Sigmoid colon (tissue), 4 donors: ENCODE measurements around the gene MRPL53.

Experiments
- POLR2AphosphoS5 ChIP-seq, 4 donors: sonication (generic); formaldehyde crosslinking; IDR thresholded peaks; one replicate each; pipeline ENCODE4 v1.6.1; 2017; ENCODE audit warnings: antibody characterized with exemption in 4 of 4
- TF ChIP-seq, protein P1 (sequence below), 4 experiments: fragments of 450-650 bp in 3 of 4; fragments of 200-600 bp in 1 of 4; IDR thresholded peaks; one replicate each; pipeline ENCODE4 v1.5.1; 2016 to 2019; ENCODE audit warnings: antibody characterized with exemption in 4 of 4, mild to moderate bottlenecking in 3 of 4, moderate library complexity in 2 of 4

DNA sequence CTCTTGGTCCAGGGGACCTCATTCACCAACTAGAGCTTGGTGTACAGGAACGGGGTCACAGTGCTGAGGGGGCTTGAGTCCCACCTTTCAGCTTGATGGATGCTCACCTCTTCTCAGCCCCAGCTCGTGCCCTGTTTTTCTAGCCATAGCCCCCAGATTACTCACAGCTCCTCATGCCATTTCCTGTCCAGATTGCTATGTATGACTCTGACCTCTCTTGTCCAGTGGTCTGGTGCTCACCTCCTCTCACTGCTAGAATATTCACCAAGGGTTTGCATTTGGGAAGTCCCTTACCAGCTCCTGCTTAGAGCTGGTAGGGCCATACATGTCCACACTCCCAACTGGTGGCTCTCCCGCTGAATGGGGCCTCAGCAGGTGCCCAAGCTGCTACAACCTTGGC lies 21.1 kb upstream of the MRPL53 start:
- TF ChIP-seq POLR2AphosphoS5 (IDR thresholded peaks at IDR 0.05), result no peak
- TF ChIP-seq, protein P1, sequence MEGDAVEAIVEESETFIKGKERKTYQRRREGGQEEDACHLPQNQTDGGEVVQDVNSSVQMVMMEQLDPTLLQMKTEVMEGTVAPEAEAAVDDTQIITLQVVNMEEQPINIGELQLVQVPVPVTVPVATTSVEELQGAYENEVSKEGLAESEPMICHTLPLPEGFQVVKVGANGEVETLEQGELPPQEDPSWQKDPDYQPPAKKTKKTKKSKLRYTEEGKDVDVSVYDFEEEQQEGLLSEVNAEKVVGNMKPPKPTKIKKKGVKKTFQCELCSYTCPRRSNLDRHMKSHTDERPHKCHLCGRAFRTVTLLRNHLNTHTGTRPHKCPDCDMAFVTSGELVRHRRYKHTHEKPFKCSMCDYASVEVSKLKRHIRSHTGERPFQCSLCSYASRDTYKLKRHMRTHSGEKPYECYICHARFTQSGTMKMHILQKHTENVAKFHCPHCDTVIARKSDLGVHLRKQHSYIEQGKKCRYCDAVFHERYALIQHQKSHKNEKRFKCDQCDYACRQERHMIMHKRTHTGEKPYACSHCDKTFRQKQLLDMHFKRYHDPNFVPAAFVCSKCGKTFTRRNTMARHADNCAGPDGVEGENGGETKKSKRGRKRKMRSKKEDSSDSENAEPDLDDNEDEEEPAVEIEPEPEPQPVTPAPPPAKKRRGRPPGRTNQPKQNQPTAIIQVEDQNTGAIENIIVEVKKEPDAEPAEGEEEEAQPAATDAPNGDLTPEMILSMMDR (IDR thresholded peaks at IDR 0.05), result no peak
